Measurements from ENCODE around the gene FANCF. TPM values are rescaled to one million over a fixed set of nuclear protein-coding genes. Genes with fewer than 3 reads are reported as not detected.

The FANCF gene, protein sequence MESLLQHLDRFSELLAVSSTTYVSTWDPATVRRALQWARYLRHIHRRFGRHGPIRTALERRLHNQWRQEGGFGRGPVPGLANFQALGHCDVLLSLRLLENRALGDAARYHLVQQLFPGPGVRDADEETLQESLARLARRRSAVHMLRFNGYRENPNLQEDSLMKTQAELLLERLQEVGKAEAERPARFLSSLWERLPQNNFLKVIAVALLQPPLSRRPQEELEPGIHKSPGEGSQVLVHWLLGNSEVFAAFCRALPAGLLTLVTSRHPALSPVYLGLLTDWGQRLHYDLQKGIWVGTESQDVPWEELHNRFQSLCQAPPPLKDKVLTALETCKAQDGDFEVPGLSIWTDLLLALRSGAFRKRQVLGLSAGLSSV
- 10.1 TPM for total RNA-seq
- polyA plus RNA-seq = 15.2 TPM
- long read RNA-seq, donor 1, partial matches to known transcripts = 0 of 2 reads
- long read RNA-seq, donor 1, other reads (novel, unspliced or antisense) = 0 of 2 reads
- long read RNA-seq, donor 2 = 0 reads
- long read RNA-seq, donor 3, transcript FANCF-201 (1 exons, 2,952 nt) = major isoform, 36 of 36 reads
- long read RNA-seq, donor 3, partial matches to known transcripts = 0 of 36 reads
- long read RNA-seq, donor 3, other reads (novel, unspliced or antisense) = 0 of 36 reads
- long read RNA-seq, donor 4, transcript FANCF-201 (1 exons, 2,952 nt) = major isoform, 22 of 22 reads
- long read RNA-seq, donor 4, partial matches to known transcripts = 0 of 22 reads
- long read RNA-seq, donor 4, other reads (novel, unspliced or antisense) = 0 of 22 reads
- long read RNA-seq, donor 5, transcript FANCF-201 (1 exons, 2,952 nt) = major isoform, 35 of 35 reads
- long read RNA-seq, donor 5, partial matches to known transcripts = 0 of 35 reads
- long read RNA-seq, donor 5, other reads (novel, unspliced or antisense) = 0 of 35 reads
- long read RNA-seq, donor 6, transcript FANCF-201 (1 exons, 2,952 nt) = major isoform, 14 of 14 reads
- long read RNA-seq, donor 6, partial matches to known transcripts = 0 of 14 reads
- long read RNA-seq, donor 6, other reads (novel, unspliced or antisense) = 0 of 14 reads
- long read RNA-seq, donor 7, transcript FANCF-201 (1 exons, 2,952 nt) = major isoform, 20 of 20 reads
- long read RNA-seq, donor 7, partial matches to known transcripts = 0 of 20 reads
- long read RNA-seq, donor 7, other reads (novel, unspliced or antisense) = 0 of 20 reads
- long read RNA-seq, donor 8, transcript FANCF-201 (1 exons, 2,952 nt) = major isoform, 10 of 10 reads
- long read RNA-seq, donor 8, partial matches to known transcripts = 0 of 10 reads
- long read RNA-seq, donor 8, other reads (novel, unspliced or antisense) = 0 of 10 reads
- long read RNA-seq, donor 9, transcript FANCF-201 (1 exons, 2,952 nt) = major isoform, 16 of 16 reads
- long read RNA-seq, donor 9, partial matches to known transcripts = 0 of 16 reads
- long read RNA-seq, donor 9, other reads (novel, unspliced or antisense) = 0 of 16 reads
- long read RNA-seq, donor 10, transcript FANCF-201 (1 exons, 2,952 nt) = major isoform, 17 of 17 reads
- long read RNA-seq, donor 10, partial matches to known transcripts = 0 of 17 reads
- long read RNA-seq, donor 10, other reads (novel, unspliced or antisense) = 0 of 17 reads

- Histone ChIP-seq H3K27me3 (ENCODE audit: control insufficient read depth in 2 of 2, insufficient read depth in 1 of 2, low read length in 1 of 2) (no peaks in the 10 kb centered on the region), H3K36me3 (ENCODE audit: control insufficient read depth in 2 of 2, insufficient read depth in 2 of 2, low read length in 1 of 2) (no peaks in the 10 kb centered on the region), H3K27ac (ENCODE audit: low read depth in 1 of 2, low read length in 1 of 2) (peak within 1 kb of the TSS; percentile 91), H3K4me1 (ENCODE audit: control insufficient read depth in 2 of 2, insufficient read depth in 2 of 2, low read length in 2 of 2) (peaks cover 5 to 11% of the 10 kb centered on the region in 2 donors), H3K9me3 (ENCODE audit: control insufficient read depth in 2 of 2, insufficient read depth in 1 of 2, low read length in 1 of 2) (no peaks in the 10 kb centered on the region), H3K4me3 (ENCODE audit: low read length in 2 of 2) (peak within 1 kb of the TSS; percentile 82 to 98)
- DNase-seq (ENCODE audit: low read depth in 6 of 9, low spot score in 9 of 9) = peak; percentile 95 to 100 (median 99)
- WGBS = under 1% methylated on average over 55 of the region's 55 CpGs
These were observed at the start of gene FANCF for GRCh38 chr11:22625448-22626287. TSS of gene FANCF (minus strand) at chr11:22625823. CDS start at chr11:22625810, 13 bp downstream.

DNA sequence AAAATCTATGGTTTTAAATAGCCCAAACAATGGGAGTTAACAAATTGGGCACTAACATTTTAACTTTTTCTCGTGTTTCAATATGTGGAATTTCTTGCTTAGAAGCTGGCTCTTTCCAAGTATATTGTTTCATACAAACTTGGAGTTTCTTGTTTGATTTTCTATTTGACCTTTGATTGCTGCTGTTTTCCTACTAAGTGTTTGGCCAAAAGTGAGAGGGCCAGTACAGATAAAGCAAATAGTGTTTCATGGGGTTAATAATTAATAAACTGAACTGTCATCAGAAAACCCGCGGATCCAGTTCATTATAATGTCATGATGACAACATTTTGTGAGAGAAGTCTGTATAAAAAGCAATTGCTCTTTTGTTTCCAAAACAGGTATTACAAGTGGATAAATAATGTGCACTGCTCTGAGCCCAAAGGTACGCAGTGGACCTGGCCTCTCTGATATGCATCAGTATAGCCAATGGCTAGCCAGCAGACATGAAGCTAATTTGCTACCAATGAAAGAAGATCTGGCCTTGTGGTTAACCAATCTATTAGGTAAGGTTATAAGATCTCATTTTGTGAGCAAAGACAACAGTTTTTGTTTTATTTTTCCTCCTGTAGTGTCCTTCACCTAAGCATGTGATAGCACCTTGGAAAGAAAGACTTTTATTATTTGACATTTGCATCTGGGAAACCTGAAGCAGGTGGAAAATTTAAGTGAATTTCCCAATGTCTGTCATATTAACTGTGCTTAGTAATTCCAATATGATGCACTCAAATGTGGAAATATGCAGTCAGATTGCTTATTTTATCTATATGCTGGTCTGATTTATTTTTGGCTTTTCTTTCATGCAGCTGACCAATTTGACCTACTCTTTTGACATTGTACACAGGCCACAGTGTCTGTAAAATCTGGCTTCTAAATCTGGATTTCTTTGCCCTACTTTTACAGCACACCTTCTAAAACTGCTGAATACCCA lies 49.1 kb upstream of the FANCF start:
- 96% methylated on average over 4 of the region's 4 CpGs for WGBS
- no peaks in the 10 kb centered on the region for H3K4me1 ChIP-seq (ENCODE audit: control insufficient read depth in 2 of 2, insufficient read depth in 2 of 2, low read length in 2 of 2)
- DNase-seq (ENCODE audit: low read depth in 6 of 9, low spot score in 9 of 9) = no peak

GRCh38 chr11:22671751-22672150 lies 46.1 kb upstream of the FANCF start:
- Histone ChIP-seq H3K4me1 (ENCODE audit: control insufficient read depth in 2 of 2, insufficient read depth in 2 of 2, low read length in 2 of 2) (peaks cover 5 to 8% of the 10 kb centered on the region in 2 donors), H3K9me3 (ENCODE audit: control insufficient read depth in 2 of 2, insufficient read depth in 1 of 2, low read length in 1 of 2) (no peaks in the 10 kb centered on the region), H3K27ac (ENCODE audit: low read depth in 1 of 2, low read length in 1 of 2) (no peak overlapping the region), H3K4me3 (ENCODE audit: low read length in 2 of 2) (no peak overlapping the region), H3K27me3 (ENCODE audit: control insufficient read depth in 2 of 2, insufficient read depth in 1 of 2, low read length in 1 of 2) (peaks cover 0 to 10% of the 10 kb centered on the region in 2 donors), H3K36me3 (ENCODE audit: control insufficient read depth in 2 of 2, insufficient read depth in 2 of 2, low read length in 1 of 2) (no peaks in the 10 kb centered on the region)
- 94% methylated on average over 2 of the region's 2 CpGs for WGBS
- no peak for DNase-seq (ENCODE audit: low read depth in 6 of 9, low spot score in 9 of 9)

More for the DNA sequence above, 49.1 kb upstream of the FANCF start:
- no peak overlapping the region for H3K27ac ChIP-seq (ENCODE audit: low read depth in 1 of 2, low read length in 1 of 2)
- H3K36me3 ChIP-seq (ENCODE audit: control insufficient read depth in 2 of 2, insufficient read depth in 2 of 2, low read length in 1 of 2) = no peaks in the 10 kb centered on the region
- no peaks in the 10 kb centered on the region for H3K9me3 ChIP-seq (ENCODE audit: control insufficient read depth in 2 of 2, insufficient read depth in 1 of 2, low read length in 1 of 2)
- no peak overlapping the region for H3K4me3 ChIP-seq (ENCODE audit: low read length in 2 of 2)
- no peaks in the 10 kb centered on the region for H3K27me3 ChIP-seq (ENCODE audit: control insufficient read depth in 2 of 2, insufficient read depth in 1 of 2, low read length in 1 of 2)

DNA sequence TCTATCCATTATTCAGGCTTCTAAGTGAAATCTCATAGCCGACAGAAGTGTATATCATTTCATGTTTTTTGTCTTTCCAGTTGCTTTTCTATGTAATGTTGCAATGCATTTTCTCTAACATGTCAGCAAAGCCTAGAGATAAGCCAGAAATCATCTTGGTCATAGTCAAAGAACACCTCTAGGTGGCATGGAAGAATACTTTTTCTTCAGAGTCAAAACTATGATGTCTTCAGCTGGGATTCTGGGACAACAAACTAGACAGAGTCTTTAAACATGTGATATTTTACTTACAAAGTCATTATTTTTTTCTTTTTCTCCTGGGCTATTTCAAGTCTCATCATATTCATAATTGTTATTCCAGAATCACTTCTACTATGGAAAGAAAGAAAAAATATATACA lies 45.2 kb upstream of the FANCF start:
- no peak for DNase-seq (ENCODE audit: low read depth in 6 of 9, low spot score in 9 of 9)
- Histone ChIP-seq H3K4me1 (ENCODE audit: control insufficient read depth in 2 of 2, insufficient read depth in 2 of 2, low read length in 2 of 2) (peaks cover 5 to 14% of the 10 kb centered on the region in 2 donors), H3K27ac (ENCODE audit: low read depth in 1 of 2, low read length in 1 of 2) (peak overlapping the region in 1 of 2 donors; percentile 46), H3K9me3 (ENCODE audit: control insufficient read depth in 2 of 2, insufficient read depth in 1 of 2, low read length in 1 of 2) (no peaks in the 10 kb centered on the region), H3K36me3 (ENCODE audit: control insufficient read depth in 2 of 2, insufficient read depth in 2 of 2, low read length in 1 of 2) (no peaks in the 10 kb centered on the region), H3K27me3 (ENCODE audit: control insufficient read depth in 2 of 2, insufficient read depth in 1 of 2, low read length in 1 of 2) (peaks cover under 1 to 19% of the 10 kb centered on the region in 2 donors), H3K4me3 (ENCODE audit: low read length in 2 of 2) (no peak overlapping the region)
- 86% methylated on average over 1 of the region's 1 CpG for whole genome bisulfite sequencing

GRCh38 chr11:22669368-22669767 lies 43.7 kb upstream of the FANCF start:
- over 99% methylated on average over 2 of the region's 2 CpGs for WGBS
- Histone ChIP-seq H3K9me3 (ENCODE audit: control insufficient read depth in 2 of 2, insufficient read depth in 1 of 2, low read length in 1 of 2) (no peaks in the 10 kb centered on the region), H3K36me3 (ENCODE audit: control insufficient read depth in 2 of 2, insufficient read depth in 2 of 2, low read length in 1 of 2) (no peaks in the 10 kb centered on the region), H3K4me1 (ENCODE audit: control insufficient read depth in 2 of 2, insufficient read depth in 2 of 2, low read length in 2 of 2) (peaks cover 5 to 14% of the 10 kb centered on the region in 2 donors), H3K4me3 (ENCODE audit: low read length in 2 of 2) (peak overlapping the region in 1 of 2 donors; percentile 58), H3K27ac (ENCODE audit: low read depth in 1 of 2, low read length in 1 of 2) (peak overlapping the region in 1 of 2 donors; percentile 86), H3K27me3 (ENCODE audit: control insufficient read depth in 2 of 2, insufficient read depth in 1 of 2, low read length in 1 of 2) (peaks cover 2 to 22% of the 10 kb centered on the region in 2 donors)
- no peak for DNase-seq (ENCODE audit: low read depth in 6 of 9, low spot score in 9 of 9)

GRCh38 chr11:22668005-22668796 lies 42.6 kb upstream of the FANCF start:
- Histone ChIP-seq H3K9me3 (ENCODE audit: control insufficient read depth in 2 of 2, insufficient read depth in 1 of 2, low read length in 1 of 2) (no peaks in the 10 kb centered on the region), H3K27me3 (ENCODE audit: control insufficient read depth in 2 of 2, insufficient read depth in 1 of 2, low read length in 1 of 2) (peaks cover 2 to 22% of the 10 kb centered on the region in 2 donors), H3K4me1 (ENCODE audit: control insufficient read depth in 2 of 2, insufficient read depth in 2 of 2, low read length in 2 of 2) (peaks cover 5 to 14% of the 10 kb centered on the region in 2 donors), H3K4me3 (ENCODE audit: low read length in 2 of 2) (peak overlapping the region in 1 of 2 donors; percentile 58), H3K36me3 (ENCODE audit: control insufficient read depth in 2 of 2, insufficient read depth in 2 of 2, low read length in 1 of 2) (no peaks in the 10 kb centered on the region), H3K27ac (ENCODE audit: low read depth in 1 of 2, low read length in 1 of 2) (peak overlapping the region in 1 of 2 donors; percentile 86)
- DNase-seq (ENCODE audit: low read depth in 6 of 9, low spot score in 9 of 9) = peak in 1 of 9 donors; percentile 38
- 46% methylated on average over 3 of the region's 3 CpGs for WGBS
